ENCODE results near the gene TMEM17.

The TMEM17 gene

GRCh38 chr2:62457556-62457955, 48.4 kb downstream of the TMEM17 start:
- no peak for DNase-seq
- H3K4me2 ChIP-seq (ENCODE audit: insufficient read depth, low read length): peak overlapping the region; percentile 100
- H3K9ac ChIP-seq (ENCODE audit: low read depth, low read length): peak overlapping the region; percentile 63; the same call in 1 of the 2 replicates
- H2AFZ ChIP-seq (ENCODE audit: low read depth, low read length): peak overlapping the region; percentile 99
- H3K4me1 ChIP-seq (ENCODE audit: insufficient read depth, low read length): peaks cover 13% of the 10 kb centered on the region
- no peaks in the 10 kb centered on the region for H4K20me1 ChIP-seq (ENCODE audit: insufficient read depth, low read length)
- TF ChIP-seq EZH2 (IDR thresholded peaks at IDR 0.05; ENCODE audit: borderline replicate concordance, low read depth, low read length, severe bottlenecking): no peak
- TF ChIP-seq, protein P1, sequence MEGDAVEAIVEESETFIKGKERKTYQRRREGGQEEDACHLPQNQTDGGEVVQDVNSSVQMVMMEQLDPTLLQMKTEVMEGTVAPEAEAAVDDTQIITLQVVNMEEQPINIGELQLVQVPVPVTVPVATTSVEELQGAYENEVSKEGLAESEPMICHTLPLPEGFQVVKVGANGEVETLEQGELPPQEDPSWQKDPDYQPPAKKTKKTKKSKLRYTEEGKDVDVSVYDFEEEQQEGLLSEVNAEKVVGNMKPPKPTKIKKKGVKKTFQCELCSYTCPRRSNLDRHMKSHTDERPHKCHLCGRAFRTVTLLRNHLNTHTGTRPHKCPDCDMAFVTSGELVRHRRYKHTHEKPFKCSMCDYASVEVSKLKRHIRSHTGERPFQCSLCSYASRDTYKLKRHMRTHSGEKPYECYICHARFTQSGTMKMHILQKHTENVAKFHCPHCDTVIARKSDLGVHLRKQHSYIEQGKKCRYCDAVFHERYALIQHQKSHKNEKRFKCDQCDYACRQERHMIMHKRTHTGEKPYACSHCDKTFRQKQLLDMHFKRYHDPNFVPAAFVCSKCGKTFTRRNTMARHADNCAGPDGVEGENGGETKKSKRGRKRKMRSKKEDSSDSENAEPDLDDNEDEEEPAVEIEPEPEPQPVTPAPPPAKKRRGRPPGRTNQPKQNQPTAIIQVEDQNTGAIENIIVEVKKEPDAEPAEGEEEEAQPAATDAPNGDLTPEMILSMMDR (IDR thresholded peaks at IDR 0.05; ENCODE audit: borderline replicate concordance, extremely low read depth, low read length, poor library complexity, severe bottlenecking): no peak
- peak overlapping the region in 1 of 2 experiments; percentile 73; a peak in 2 of 4 replicates for H3K4me3 ChIP-seq (ENCODE audit: low read depth in 1 of 2, low read length in 2 of 2)
- H3K36me3 ChIP-seq (ENCODE audit: insufficient read depth, low read length): no peaks in the 10 kb centered on the region
- H3K27ac ChIP-seq (ENCODE audit: low read length): no peak overlapping the region
- no peaks in the 10 kb centered on the region for H3K79me2 ChIP-seq (ENCODE audit: insufficient read depth, low read length)
- H3K9me3 ChIP-seq (ENCODE audit: insufficient read depth, low read length, severe bottlenecking): no peaks in the 10 kb centered on the region
- H3K27me3 ChIP-seq (ENCODE audit: insufficient read depth, low read length, poor library complexity): peaks cover 8% of the 10 kb centered on the region
- no peak for ATAC-seq (ENCODE audit: insufficient read depth, low read depth)

- Histone ChIP-seq H2AFZ (ENCODE audit: low read depth, low read length) (peak overlapping the region; percentile 99), H3K9me3 (ENCODE audit: insufficient read depth, low read length, severe bottlenecking) (no peaks in the 10 kb centered on the region), H3K4me1 (ENCODE audit: insufficient read depth, low read length) (peaks cover 13% of the 10 kb centered on the region), H3K27me3 (ENCODE audit: insufficient read depth, low read length, poor library complexity) (peaks cover 8% of the 10 kb centered on the region), H3K4me2 (ENCODE audit: insufficient read depth, low read length) (peak overlapping the region; percentile 100), H3K36me3 (ENCODE audit: insufficient read depth, low read length) (no peaks in the 10 kb centered on the region), H3K79me2 (ENCODE audit: insufficient read depth, low read length) (no peaks in the 10 kb centered on the region), H3K4me3 (ENCODE audit: low read depth in 1 of 2, low read length in 2 of 2) (peak overlapping the region; percentile 36 to 73; a peak in 3 of 4 replicates), H3K27ac (ENCODE audit: low read length) (no peak overlapping the region; the same call in 1 of the 2 replicates), H4K20me1 (ENCODE audit: insufficient read depth, low read length) (no peaks in the 10 kb centered on the region), H3K9ac (ENCODE audit: low read depth, low read length) (peak overlapping the region; percentile 63)
- peak; percentile 97 for ATAC-seq (ENCODE audit: insufficient read depth, low read depth)
- TF ChIP-seq, protein P1 (IDR thresholded peaks at IDR 0.05; ENCODE audit: borderline replicate concordance, extremely low read depth, low read length, poor library complexity, severe bottlenecking): peak; percentile 87
- TF ChIP-seq EZH2 (IDR thresholded peaks at IDR 0.05; ENCODE audit: borderline replicate concordance, low read depth, low read length, severe bottlenecking): peak; percentile 68
- DNase-seq: peak; percentile 78
These were observed 49.1 kb downstream of the TMEM17 start for GRCh38 chr2:62456721-62457539.

DNA sequence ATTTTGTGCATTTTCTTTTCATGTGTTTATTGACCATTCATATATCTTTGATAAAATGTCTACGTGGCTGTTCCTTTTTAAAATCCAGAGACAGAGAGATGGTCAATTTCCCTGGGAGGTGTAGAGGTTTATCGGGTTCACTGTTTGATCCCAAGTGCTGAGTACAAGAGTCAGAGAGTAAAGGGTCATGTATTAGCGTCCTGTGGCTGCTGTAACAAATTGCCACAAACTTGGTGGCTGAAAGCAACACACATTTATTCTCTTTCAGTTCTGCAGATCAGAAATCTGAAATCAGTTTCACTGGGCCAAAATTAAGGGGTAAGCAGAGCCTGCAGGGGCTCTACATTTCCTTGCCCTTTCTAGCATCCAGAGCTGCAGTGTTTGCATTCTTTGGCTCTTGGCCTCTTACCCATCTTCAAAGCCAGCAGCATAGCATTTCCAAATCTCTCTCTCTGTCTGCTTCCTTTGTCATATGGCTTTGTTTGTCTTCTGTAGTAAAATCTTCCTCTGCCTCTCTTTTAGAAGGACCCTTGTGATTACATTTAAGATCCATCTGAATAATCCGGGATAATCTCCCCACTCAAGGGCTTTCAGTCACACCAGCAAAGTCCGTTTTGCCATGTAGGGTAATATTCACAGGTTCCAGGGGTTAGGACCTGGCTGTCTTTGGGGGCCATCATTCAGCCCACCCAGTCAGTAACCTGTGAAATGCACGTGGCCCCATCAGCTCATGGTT, 49.9 kb downstream of the TMEM17 start:
- Histone ChIP-seq H2AFZ (ENCODE audit: low read depth, low read length) (peak overlapping the region; percentile 99), H4K20me1 (ENCODE audit: insufficient read depth, low read length) (no peaks in the 10 kb centered on the region), H3K27ac (ENCODE audit: low read length) (no peak overlapping the region), H3K27me3 (ENCODE audit: insufficient read depth, low read length, poor library complexity) (peaks cover 8% of the 10 kb centered on the region), H3K9me3 (ENCODE audit: insufficient read depth, low read length, severe bottlenecking) (no peaks in the 10 kb centered on the region), H3K4me3 (ENCODE audit: low read depth in 1 of 2, low read length in 2 of 2) (peak overlapping the region in 1 of 2 experiments; percentile 73; a peak in 1 of 4 replicates), H3K79me2 (ENCODE audit: insufficient read depth, low read length) (no peaks in the 10 kb centered on the region), H3K9ac (ENCODE audit: low read depth, low read length) (0 out of 2 replicates have a peak overlapping the region, but pooled peaks have one; percentile 63), H3K36me3 (ENCODE audit: insufficient read depth, low read length) (no peaks in the 10 kb centered on the region), H3K4me1 (ENCODE audit: insufficient read depth, low read length) (peaks cover 13% of the 10 kb centered on the region), H3K4me2 (ENCODE audit: insufficient read depth, low read length) (peak overlapping the region; percentile 100)
- DNase-seq: no peak
- ATAC-seq (ENCODE audit: insufficient read depth, low read depth): no peak
- TF ChIP-seq EZH2 (IDR thresholded peaks at IDR 0.05; ENCODE audit: borderline replicate concordance, low read depth, low read length, severe bottlenecking): no peak
- TF ChIP-seq, protein P1 (IDR thresholded peaks at IDR 0.05; ENCODE audit: borderline replicate concordance, extremely low read depth, low read length, poor library complexity, severe bottlenecking): no peak
